Measurements from ENCODE around the gene PNMT. TPM values are rescaled to one million over a fixed set of nuclear protein-coding genes. Genes with fewer than 3 reads are reported as not detected.
A peak's percentile ranks its signal among the peaks of the same experiment; 100 is the strongest.

PNMT gene
- total and polyA plus RNA-seq, 2 of the 13 experiments (the other 11 are each of a cell fraction or from before 2014, with no cell fraction given), result 0.25 TPM; not detected in 1

DNA sequence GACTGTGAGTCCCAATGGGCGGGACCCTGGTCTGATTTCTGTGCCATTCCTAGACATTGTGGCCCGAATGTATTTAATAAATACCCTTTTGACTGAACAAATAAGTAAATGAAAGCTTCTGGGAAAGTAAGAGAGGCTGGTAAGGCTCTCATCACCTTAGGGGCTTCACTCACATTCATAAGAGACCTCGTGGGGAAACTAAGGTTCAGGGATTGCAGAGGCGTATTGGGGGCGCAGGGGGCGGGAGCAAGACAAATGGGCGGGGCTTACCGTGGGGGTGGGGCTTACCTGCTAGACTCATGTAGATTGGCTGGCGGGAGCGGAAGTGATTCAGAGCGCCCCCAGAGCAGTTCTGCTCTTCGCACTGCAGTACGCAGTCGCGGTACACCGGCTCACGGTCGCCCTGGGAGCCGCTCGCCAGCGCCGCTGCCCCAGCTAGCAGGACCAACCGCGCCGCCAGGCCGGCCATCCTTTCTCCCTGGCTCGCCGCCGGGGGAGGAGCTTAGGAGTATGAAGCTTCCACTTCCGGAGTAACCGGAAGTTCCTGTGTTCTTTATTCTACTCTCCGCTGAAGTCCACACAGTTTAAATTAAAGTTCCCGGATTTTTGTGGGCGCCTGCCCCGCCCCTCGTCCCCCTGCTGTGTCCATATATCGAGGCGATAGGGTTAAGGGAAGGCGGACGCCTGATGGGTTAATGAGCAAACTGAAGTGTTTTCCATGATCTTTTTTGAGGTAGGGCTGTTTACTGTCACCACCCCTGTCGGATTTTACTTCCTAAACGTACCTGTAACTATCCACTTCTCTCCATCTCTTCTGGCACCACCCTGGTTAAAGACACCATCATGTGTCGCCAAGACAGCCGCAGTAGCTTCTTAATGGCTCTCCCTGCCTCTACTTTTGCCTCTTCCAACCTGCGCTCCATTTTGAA, 19.6 kb downstream of the PNMT start, which contains the start of gene PGAP3 (continued):
- TF ChIP-seq, protein P1, sequence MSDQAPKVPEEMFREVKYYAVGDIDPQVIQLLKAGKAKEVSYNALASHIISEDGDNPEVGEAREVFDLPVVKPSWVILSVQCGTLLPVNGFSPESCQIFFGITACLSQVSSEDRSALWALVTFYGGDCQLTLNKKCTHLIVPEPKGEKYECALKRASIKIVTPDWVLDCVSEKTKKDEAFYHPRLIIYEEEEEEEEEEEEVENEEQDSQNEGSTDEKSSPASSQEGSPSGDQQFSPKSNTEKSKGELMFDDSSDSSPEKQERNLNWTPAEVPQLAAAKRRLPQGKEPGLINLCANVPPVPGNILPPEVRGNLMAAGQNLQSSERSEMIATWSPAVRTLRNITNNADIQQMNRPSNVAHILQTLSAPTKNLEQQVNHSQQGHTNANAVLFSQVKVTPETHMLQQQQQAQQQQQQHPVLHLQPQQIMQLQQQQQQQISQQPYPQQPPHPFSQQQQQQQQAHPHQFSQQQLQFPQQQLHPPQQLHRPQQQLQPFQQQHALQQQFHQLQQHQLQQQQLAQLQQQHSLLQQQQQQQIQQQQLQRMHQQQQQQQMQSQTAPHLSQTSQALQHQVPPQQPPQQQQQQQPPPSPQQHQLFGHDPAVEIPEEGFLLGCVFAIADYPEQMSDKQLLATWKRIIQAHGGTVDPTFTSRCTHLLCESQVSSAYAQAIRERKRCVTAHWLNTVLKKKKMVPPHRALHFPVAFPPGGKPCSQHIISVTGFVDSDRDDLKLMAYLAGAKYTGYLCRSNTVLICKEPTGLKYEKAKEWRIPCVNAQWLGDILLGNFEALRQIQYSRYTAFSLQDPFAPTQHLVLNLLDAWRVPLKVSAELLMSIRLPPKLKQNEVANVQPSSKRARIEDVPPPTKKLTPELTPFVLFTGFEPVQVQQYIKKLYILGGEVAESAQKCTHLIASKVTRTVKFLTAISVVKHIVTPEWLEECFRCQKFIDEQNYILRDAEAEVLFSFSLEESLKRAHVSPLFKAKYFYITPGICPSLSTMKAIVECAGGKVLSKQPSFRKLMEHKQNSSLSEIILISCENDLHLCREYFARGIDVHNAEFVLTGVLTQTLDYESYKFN (CRISPR knock-in tag; conservative IDR thresholded peaks at IDR 0.05), result peak; percentile 12; the same call in 1 of the 2 replicates
- TF ChIP-seq, protein P2, sequence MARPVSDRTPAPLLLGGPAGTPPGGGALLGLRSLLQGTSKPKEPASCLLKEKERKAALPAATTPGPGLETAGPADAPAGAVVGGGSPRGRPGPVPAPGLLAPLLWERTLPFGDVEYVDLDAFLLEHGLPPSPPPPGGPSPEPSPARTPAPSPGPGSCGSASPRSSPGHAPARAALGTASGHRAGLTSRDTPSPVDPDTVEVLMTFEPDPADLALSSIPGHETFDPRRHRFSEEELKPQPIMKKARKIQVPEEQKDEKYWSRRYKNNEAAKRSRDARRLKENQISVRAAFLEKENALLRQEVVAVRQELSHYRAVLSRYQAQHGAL (CRISPR knock-in tag; IDR thresholded peaks at IDR 0.05; ENCODE audit: not compliant biosample characterization), result no peak
- TF ChIP-seq ZNF629 (CRISPR knock-in tag; conservative IDR thresholded peaks at IDR 0.05) (peak; percentile 48; the same call in 1 of the 2 replicates), ZNF460 (CRISPR knock-in tag; IDR thresholded peaks at IDR 0.05; ENCODE audit: borderline replicate concordance) (no peak), ZNF296 (CRISPR knock-in tag; conservative IDR thresholded peaks at IDR 0.05) (no peak; the same call in 1 of the 2 replicates), SETDB1 (CRISPR knock-in tag; IDR thresholded peaks at IDR 0.05; ENCODE audit: borderline replicate concordance) (no peak), ZNF788 (CRISPR knock-in tag; IDR thresholded peaks at IDR 0.05; ENCODE audit: borderline replicate concordance) (peak; percentile 35; the same call in 1 of the 2 replicates), MTF1 (CRISPR knock-in tag; IDR thresholded peaks at IDR 0.05) (no peak), ZSCAN12 (CRISPR knock-in tag; IDR thresholded peaks at IDR 0.05) (peak; percentile 94), TOPORS (CRISPR knock-in tag; IDR thresholded peaks at IDR 0.05) (peak; percentile 58; the same call in 1 of the 2 replicates), U2AF2 (IDR thresholded peaks at IDR 0.05; ENCODE audit: low read depth, low read length) (no peak), PHB2 (IDR thresholded peaks at IDR 0.05; ENCODE audit: partially characterized antibody) (no peak), KMT2B (CRISPR knock-in tag; IDR thresholded peaks at IDR 0.05) (peak; percentile 57; the same call in 1 of the 2 replicates), FIP1L1 (IDR thresholded peaks at IDR 0.05; ENCODE audit: borderline replicate concordance, insufficient read depth, low read depth, low read length) (no peak), TEAD3 (CRISPR knock-in tag; optimal IDR thresholded peaks at IDR 0.05; ENCODE audit: borderline replicate concordance) (peak; percentile 80)
- TF ChIP-seq, protein P3, sequence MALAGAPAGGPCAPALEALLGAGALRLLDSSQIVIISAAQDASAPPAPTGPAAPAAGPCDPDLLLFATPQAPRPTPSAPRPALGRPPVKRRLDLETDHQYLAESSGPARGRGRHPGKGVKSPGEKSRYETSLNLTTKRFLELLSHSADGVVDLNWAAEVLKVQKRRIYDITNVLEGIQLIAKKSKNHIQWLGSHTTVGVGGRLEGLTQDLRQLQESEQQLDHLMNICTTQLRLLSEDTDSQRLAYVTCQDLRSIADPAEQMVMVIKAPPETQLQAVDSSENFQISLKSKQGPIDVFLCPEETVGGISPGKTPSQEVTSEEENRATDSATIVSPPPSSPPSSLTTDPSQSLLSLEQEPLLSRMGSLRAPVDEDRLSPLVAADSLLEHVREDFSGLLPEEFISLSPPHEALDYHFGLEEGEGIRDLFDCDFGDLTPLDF (CRISPR knock-in tag; IDR thresholded peaks at IDR 0.05), result peak; percentile 58; the same call in 1 of the 2 replicates
- TF ChIP-seq, protein P4, sequence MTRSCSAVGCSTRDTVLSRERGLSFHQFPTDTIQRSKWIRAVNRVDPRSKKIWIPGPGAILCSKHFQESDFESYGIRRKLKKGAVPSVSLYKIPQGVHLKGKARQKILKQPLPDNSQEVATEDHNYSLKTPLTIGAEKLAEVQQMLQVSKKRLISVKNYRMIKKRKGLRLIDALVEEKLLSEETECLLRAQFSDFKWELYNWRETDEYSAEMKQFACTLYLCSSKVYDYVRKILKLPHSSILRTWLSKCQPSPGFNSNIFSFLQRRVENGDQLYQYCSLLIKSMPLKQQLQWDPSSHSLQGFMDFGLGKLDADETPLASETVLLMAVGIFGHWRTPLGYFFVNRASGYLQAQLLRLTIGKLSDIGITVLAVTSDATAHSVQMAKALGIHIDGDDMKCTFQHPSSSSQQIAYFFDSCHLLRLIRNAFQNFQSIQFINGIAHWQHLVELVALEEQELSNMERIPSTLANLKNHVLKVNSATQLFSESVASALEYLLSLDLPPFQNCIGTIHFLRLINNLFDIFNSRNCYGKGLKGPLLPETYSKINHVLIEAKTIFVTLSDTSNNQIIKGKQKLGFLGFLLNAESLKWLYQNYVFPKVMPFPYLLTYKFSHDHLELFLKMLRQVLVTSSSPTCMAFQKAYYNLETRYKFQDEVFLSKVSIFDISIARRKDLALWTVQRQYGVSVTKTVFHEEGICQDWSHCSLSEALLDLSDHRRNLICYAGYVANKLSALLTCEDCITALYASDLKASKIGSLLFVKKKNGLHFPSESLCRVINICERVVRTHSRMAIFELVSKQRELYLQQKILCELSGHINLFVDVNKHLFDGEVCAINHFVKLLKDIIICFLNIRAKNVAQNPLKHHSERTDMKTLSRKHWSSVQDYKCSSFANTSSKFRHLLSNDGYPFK (CRISPR knock-in tag; IDR thresholded peaks at IDR 0.05; ENCODE audit: borderline replicate concordance), result peak; percentile 79; the same call in 1 of the 2 replicates
